HEK293T (cell line): Measurements from ENCODE around the gene YKT6.
"Not testable (repeated sequence)": the region's sequence is repeated elsewhere in the genome, so short reads cannot be mapped to it uniquely, and the experiment has no call there.

ENCODE experiments used
- CTCF ChIA-PET: fragments of 350-600 bp; formaldehyde crosslinking; extraction: SDS; loops from one replicate; lab custom pipeline; 2021; ENCODE audit warnings: antibody characterized with exemption, inconsistent platforms; lab: Yijun Ruan, JAX
- POLR2A ChIA-PET: fragments of 350-600 bp; formaldehyde crosslinking; extraction: SDS; loops from one replicate; lab custom pipeline; 2020; ENCODE audit warnings: antibody characterized with exemption, inconsistent platforms; lab: Yijun Ruan, JAX
- DNase-seq: peaks from one replicate; pipeline ENCODE4 v3.0.0; 2012; ENCODE audit warnings: mixed read lengths; ENCODE audit errors: extremely low spot score
- ARNT ChIP-seq: fragments of 450-650 bp; IDR thresholded peaks from 2 replicates; pipeline ENCODE4 v1.6.1; 2017; ENCODE audit warnings: mild to moderate bottlenecking
- BHLHE40 ChIP-seq: fragments of 450-650 bp; IDR thresholded peaks from 2 replicates; pipeline ENCODE4 v1.6.1; 2016; ENCODE audit warnings: mild to moderate bottlenecking, moderate library complexity, borderline replicate concordance
- CTBP1 ChIP-seq: fragments of 450-650 bp; IDR thresholded peaks from 2 replicates; pipeline ENCODE4 v1.6.1; 2016; ENCODE audit warnings: borderline replicate concordance
- ELF4 ChIP-seq: fragments of 450-650 bp; IDR thresholded peaks from 2 replicates; pipeline ENCODE4 v1.6.1; 2017; ENCODE audit warnings: antibody characterized with exemption
- FOXA1 ChIP-seq: fragments of 450-650 bp; IDR thresholded peaks from 2 replicates; pipeline ENCODE4 v1.6.1; 2016; ENCODE audit warnings: mild to moderate bottlenecking
- FOXK2 ChIP-seq: fragments of 450-650 bp; IDR thresholded peaks from 2 replicates; pipeline ENCODE4 v1.6.1; 2016; ENCODE audit warnings: mild to moderate bottlenecking
- FOXM1 ChIP-seq: fragments of 450-650 bp; IDR thresholded peaks from 2 replicates; pipeline ENCODE4 v1.6.1; 2017; ENCODE audit warnings: mild to moderate bottlenecking, borderline replicate concordance
- HDGF ChIP-seq: fragments of 450-650 bp; IDR thresholded peaks from 2 replicates; pipeline ENCODE4 v1.6.1; 2017; ENCODE audit warnings: antibody characterized with exemption, borderline replicate concordance
- L3MBTL2 ChIP-seq: fragments of 450-650 bp; conservative IDR thresholded peaks from 2 replicates; pipeline ENCODE4 v1.6.1; 2016; ENCODE audit warnings: mild to moderate bottlenecking
- LEF1 ChIP-seq: fragments of 450-650 bp; IDR thresholded peaks from 2 replicates; pipeline ENCODE4 v1.6.1; 2017; ENCODE audit warnings: mild to moderate bottlenecking, borderline replicate concordance
- NFRKB ChIP-seq: fragments of 450-650 bp; IDR thresholded peaks from 2 replicates; pipeline ENCODE4 v1.6.1; 2016; ENCODE audit warnings: mild to moderate bottlenecking, moderate library complexity
- PKNOX1 ChIP-seq: fragments of 450-650 bp; IDR thresholded peaks from 2 replicates; pipeline ENCODE4 v1.6.1; 2016
- SP1 ChIP-seq: fragments of 450-650 bp; IDR thresholded peaks from 2 replicates; pipeline ENCODE4 v1.6.1; 2017
- SUZ12 ChIP-seq: fragments of 450-650 bp; IDR thresholded peaks from 2 replicates; pipeline ENCODE4 v1.6.1; 2016; ENCODE audit warnings: mild to moderate bottlenecking
- TARDBP ChIP-seq: fragments of 450-650 bp; IDR thresholded peaks from 2 replicates; pipeline ENCODE4 v1.6.1; 2016
- ZNF384 ChIP-seq: fragments of 450-650 bp; IDR thresholded peaks from 2 replicates; pipeline ENCODE4 v1.6.1; 2016

YKT6 gene

GRCh38 chr7:44159824-44160630 lies 40.8 kb upstream of the YKT6 start:
- ChIA-PET CTCF (no interaction called here), POLR2A (no interaction called here)
- TF ChIP-seq PKNOX1 (no peak), BHLHE40 (no peak), SUZ12 (no peak)
- DNase-seq = no peak

GRCh38 chr7:44161371-44161770 lies 39.4 kb upstream of the YKT6 start:
- CTCF ChIA-PET = no interaction called here
- POLR2A ChIA-PET = no interaction called here

GRCh38 chr7:44162179-44162578 lies 38.6 kb upstream of the YKT6 start:
- ChIA-PET POLR2A (no interaction called here), CTCF (no interaction called here)
- no peak for DNase-seq
- TF ChIP-seq FOXA1 (no peak), FOXK2 (no peak), CTBP1 (no peak), BHLHE40 (no peak), ARNT (no peak), ZNF384 (no peak), SUZ12 (no peak), TARDBP (no peak), LEF1 (no peak), L3MBTL2 (no peak), HDGF (no peak), FOXM1 (no peak), ELF4 (no peak)

More at GRCh38 chr7:44161371-44161770, 39.4 kb upstream of the YKT6 start:
- DNase-seq = no peak
- no peak for TF ChIP-seq ELF4
- TF ChIP-seq PKNOX1 = no peak
- no peak for TF ChIP-seq TARDBP
- no peak for TF ChIP-seq LEF1
- TF ChIP-seq FOXM1 = no peak
- TF ChIP-seq FOXK2 = no peak
- TF ChIP-seq ZNF384 = no peak
- TF ChIP-seq BHLHE40 = no peak

GRCh38 chr7:44162785-44163395 lies 37.9 kb upstream of the YKT6 start:
- ChIA-PET POLR2A (no interaction called here), CTCF (no interaction called here)
- no peak for DNase-seq
- TF ChIP-seq PKNOX1 (no peak), FOXM1 (no peak), NFRKB (no peak), BHLHE40 (no peak), TARDBP (no peak), ELF4 (no peak), LEF1 (no peak), FOXA1 (no peak), SUZ12 (no peak), HDGF (no peak), SP1 (no peak), ARNT (no peak), L3MBTL2 (no peak), ZNF384 (no peak), FOXK2 (no peak), CTBP1 (no peak)

- ChIA-PET POLR2A (no interaction called here), CTCF (no interaction called here)
- TF ChIP-seq CTBP1 = no peak
- TF ChIP-seq FOXK2 = no peak
- no peak for TF ChIP-seq ZNF384
- TF ChIP-seq LEF1 = no peak
- no peak for TF ChIP-seq FOXA1
- no peak for TF ChIP-seq HDGF
- no peak for TF ChIP-seq SUZ12
- no peak for TF ChIP-seq L3MBTL2
- TF ChIP-seq BHLHE40 = no peak
- TF ChIP-seq FOXM1 = no peak
- TF ChIP-seq ARNT = no peak
- no peak for TF ChIP-seq TARDBP
- no peak for TF ChIP-seq NFRKB
- no peak for TF ChIP-seq SP1
- no peak for TF ChIP-seq ELF4
- no peak for DNase-seq
Observed at GRCh38 chr7:44163591-44163990, 37.2 kb upstream of the YKT6 start.

- no peak for DNase-seq
- TF ChIP-seq L3MBTL2 (no peak), HDGF (no peak), ARNT (no peak), SUZ12 (no peak)
- POLR2A ChIA-PET = no interaction called here
- CTCF ChIA-PET = interaction anchor here (0.6 kb wide), 1 partner anchor 83 kb away, joined by 3 read pairs; no protein-coding TSS in a partner anchor
Observed at GRCh38 chr7:44167920-44168319, 32.9 kb upstream of the YKT6 start.

- POLR2A ChIA-PET, DNase-seq: not testable (repeated sequence)
- CTCF ChIA-PET = interaction anchor here (0.6 kb wide), 1 partner anchor 294 kb away, joined by 3 read pairs; no protein-coding TSS in a partner anchor
Observed at GRCh38 chr7:44171901-44172300, 28.9 kb upstream of the YKT6 start.
